Activated CD8-positive, alpha-beta memory T cell treated with anti-CD3 and anti-CD28 coated beads, Interleukin-2, amount 50 U/mL, for 4 hours (primary cell): Measurements from ENCODE around the gene C19orf73.
"Not testable (repeated sequence)": the region's sequence is repeated elsewhere in the genome, so short reads cannot be mapped to it uniquely, and the experiment has no call there.

Source experiments
- DNase-seq: peaks from one replicate; pipeline ENCODE4 v3.0.0-alpha.2; 2020

Gene C19orf73

DNA sequence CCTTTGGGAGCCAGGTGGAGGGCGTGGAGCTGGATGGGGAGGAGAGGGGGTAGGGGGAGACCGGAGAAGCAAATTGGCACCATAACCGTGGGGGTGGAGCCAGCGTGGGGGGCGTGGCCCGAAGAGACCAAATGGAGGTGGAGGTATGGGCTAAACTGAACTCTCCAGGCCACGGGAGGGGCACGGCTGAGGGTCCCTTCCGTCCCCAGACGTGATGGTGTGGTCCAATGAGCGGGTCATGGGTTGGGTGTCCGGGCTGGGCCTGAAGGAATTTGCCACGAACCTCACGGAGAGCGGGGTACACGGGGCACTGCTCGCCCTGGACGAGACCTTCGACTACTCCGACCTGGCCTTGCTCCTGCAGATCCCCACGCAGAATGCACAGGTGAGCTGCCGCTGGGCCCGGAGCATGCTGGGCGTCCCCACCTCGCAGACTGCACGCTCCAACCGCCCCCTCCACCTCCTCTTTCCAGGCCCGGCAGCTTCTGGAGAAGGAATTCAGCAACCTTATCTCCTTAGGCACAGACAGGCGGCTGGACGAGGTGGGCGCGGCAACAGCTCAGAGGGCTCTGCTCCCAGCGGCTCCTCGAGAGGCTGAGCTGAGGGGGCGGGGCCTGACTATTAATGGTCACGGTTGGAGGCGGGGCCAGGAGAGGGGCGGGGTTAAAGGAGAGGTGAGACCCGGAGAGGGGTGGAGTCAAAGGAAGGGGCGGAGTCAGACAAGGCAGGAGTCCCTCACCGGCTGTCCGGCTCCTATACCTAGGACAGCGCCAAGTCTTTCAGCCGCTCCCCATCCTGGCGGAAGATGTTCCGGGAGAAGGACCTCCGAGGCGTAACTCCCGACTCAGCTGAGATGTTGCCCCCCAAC lies 30.1 kb upstream of the C19orf73 start:
- peak; percentile 73 for DNase-seq

DNA sequence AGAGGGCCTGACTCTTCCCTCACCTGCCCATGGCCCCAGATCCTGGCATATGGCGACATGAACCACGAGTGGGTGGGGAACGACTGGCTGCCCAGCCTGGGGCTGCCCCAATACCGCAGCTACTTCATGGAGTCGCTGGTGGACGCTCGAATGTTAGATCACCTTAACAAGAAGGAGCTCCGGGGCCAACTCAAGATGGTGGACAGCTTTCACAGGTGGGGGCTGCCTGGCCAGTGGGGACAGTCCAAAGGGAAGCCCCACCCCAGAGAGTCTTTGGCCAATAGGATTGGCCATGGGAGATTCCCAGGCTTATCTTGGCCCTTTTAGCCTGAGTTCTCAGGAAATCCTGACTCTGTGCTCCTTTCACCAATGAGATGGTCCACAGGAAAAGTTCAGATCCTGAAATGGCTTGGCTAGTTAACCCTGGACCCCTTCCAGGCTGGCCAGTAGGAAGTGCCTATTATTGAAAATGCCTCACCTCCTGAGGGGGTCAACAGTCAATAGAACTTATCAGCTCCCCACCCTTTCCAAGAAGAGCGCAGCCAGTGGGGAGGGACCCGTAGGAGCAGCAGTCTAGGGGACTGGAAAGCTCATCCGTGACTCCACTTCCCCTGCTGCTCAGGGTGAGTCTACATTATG lies 29.2 kb upstream of the C19orf73 start:
- no peak for DNase-seq

DNA sequence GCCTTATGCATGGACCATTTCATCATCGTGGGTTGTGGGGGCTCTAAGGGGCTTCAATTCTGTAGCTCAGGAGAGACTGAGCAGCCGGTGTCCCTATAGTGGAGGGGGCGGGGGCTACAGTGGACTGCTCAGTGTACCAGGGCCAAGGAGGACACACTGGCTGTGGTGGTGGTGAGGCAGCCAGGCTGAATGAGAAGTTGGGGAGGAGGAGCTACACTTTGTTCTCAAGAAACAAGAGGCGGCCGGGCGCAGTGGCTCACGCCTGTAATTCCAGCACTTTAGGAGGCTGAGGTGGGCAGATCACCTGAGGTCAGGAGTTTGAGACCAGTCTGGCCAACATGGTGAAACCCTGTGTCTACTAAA lies 27.4 kb upstream of the C19orf73 start:
- not testable (repeated sequence) for DNase-seq

DNA sequence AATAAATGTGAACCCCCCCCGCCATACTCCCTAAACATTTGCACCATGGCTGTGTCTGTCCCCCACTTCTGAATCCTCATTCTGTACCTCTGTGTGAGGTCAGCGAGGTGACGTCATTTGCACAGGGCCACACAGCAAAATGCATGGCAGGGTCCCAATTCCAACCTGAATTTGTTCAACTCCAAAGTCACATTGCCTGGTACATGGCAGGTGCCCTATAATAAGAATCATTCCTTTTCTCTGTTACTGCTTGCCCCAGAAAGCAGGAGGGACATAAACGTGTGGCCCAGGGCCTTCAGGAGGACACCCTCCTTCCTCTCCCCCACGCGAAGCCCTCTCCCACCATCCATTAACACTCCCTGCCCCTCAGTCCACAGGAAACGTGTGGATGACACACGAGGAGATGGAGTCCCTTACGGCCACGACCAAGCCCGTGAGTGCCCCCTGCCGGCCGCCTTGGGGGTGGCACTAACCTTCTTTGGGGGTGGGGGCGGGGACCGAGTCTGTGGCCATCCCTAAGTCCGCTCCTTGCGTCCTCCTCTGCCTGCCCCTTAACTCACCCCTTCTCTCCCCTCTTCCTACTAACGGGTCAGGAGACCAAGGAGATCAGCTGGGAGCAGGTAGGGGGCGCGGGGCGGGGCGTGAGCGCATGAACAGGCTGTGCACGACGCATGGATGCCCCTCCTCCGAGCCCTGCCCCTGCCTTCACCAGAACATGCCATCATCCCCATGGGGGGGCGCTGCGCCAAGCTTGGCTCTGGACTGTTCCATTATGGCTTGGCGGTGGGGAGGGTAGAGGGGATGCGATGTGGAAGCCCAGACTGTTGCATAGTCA lies 26.8 kb upstream of the C19orf73 start:
- peak; percentile 79 for DNase-seq

DNA sequence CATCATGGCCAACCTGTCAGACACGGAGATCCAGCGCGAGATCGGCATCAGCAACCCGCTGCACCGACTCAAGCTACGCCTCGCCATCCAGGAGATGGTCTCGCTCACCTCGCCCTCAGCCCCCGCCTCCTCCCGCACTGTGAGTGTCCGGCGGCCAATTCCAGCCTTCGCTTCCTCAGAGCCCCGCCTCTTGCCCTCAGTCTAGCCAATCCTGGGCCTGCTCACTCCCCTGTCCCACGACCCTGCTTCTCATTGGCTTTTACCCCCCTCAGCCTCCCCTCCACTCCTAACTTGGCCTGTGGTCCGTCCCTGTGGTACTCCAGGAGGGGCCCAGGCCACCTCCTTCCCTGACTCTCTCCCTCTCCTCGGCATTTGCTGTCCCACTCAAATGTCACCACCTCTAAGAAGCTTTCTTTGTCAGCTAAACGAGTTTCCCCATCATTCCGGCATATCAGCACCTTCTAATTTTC lies 24.0 kb upstream of the C19orf73 start:
- DNase-seq = peak; percentile 58

DNA sequence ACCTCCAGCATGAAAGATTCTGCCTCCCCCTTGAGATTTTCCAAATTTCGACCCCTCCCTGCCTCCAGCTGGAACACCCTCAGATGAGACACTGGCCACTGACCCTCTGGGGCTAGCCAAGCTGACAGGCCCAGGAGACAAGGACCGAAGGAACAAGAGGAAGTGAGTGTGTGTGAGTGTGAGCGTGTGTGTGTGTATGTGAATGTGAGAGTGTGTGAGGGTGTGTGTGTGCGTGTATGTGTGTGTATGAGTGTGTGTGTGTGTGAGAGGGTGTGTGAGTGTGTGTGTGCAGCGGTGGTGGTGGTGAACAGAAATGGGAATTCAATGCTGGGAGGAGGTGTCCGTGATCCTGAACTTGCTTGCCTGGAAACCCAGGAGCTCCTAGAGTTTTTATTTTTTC lies 22.4 kb upstream of the C19orf73 start:
- no peak for DNase-seq

DNA sequence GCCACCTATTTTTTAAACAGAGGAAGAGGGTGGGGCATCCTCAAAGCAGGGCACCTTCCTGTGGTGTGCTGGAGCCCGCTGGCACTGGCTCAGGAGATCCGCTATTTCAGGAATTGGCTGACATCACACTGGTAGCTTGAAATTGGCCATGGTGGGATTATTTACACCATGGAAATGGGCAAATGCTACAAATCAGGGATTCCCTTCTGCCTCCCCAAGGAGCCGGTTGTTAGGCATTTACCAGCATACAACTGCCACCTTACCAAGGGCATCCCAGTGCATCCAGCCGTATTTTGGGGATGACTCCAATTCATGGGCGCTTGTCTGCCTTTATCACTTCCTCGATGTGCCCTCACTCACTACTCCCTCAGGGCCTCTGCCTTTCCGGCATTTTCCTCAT lies 22.0 kb upstream of the C19orf73 start:
- DNase-seq = no peak

DNA sequence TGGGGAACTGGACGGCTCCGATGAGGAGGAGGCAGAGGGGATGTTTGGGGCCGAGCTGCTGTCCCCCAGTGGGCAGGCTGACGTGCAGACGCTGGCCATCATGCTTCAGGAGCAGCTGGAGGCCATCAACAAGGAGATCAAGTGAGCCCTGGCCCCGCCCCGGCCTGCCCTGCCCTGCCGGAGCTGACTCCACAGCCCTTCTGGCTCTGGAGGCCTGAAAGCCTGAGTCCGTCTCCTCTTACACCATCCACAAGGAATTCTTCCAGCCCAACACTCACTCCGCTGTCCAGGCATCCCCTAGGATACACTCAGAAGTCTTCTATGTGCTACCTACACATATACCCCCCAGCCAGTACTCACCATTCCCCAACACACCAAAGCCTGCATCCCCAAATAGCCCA lies 17.8 kb upstream of the C19orf73 start:
- no peak for DNase-seq

DNA sequence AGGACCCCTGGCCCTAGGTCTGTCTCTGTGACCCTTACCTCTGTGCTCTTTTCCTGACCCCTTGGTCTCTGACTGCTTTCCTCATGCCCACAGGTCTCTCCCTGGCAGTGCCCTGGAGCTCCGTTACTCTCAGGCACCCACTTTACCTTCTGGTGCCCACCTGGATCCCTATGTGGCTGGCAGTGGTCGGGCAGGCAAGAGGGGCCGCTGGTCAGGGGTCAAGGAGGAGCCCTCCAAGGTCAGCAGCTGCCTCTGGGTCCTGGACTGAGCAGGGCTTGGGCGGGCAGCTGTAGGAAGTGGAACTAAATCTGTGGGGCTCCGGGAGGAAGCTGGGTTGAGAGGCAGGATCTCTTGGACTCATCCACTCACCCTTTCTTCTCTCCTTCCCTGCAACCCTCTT lies 16.7 kb upstream of the C19orf73 start:
- no peak for DNase-seq

DNA sequence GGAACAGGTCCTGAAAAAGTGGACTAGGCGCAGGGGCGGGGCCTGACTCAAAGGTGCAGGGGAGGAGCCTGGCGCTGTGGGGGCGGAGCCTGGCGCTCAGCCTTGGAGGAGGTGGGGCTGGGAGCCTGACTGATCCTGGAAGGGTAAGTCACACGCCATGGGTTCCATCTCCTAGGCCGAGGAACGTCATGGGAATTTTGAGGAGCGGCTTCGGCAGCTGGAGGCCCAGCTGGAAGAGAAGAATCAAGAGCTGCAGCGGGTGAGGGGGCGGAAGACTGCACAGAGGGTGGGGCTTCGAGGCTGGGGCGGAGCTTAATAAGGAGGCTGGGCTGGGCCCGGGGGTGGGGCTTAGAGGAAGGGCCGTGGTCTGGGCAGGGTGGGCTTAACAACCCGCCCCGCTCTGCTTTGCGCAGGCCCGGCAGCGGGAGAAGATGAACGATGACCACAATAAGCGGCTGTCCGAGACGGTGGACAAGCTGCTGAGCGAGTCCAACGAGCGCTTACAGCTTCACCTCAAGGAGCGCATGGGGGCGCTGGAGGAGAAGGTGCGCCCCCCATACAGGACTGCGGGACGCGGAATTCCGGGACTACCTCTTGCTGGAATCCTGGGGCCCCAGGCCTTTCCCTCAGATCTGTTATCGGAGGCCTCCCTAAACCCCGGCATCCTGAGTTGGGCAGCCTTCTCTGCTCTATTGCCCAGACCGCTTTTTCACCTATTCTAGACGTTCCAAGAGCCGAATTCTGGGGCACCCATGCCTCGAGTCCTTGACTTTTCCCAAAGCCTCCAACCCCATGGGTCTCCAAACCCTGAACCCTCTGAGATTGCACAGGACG lies 14.9 kb upstream of the C19orf73 start:
- DNase-seq = peak; percentile 58

DNA sequence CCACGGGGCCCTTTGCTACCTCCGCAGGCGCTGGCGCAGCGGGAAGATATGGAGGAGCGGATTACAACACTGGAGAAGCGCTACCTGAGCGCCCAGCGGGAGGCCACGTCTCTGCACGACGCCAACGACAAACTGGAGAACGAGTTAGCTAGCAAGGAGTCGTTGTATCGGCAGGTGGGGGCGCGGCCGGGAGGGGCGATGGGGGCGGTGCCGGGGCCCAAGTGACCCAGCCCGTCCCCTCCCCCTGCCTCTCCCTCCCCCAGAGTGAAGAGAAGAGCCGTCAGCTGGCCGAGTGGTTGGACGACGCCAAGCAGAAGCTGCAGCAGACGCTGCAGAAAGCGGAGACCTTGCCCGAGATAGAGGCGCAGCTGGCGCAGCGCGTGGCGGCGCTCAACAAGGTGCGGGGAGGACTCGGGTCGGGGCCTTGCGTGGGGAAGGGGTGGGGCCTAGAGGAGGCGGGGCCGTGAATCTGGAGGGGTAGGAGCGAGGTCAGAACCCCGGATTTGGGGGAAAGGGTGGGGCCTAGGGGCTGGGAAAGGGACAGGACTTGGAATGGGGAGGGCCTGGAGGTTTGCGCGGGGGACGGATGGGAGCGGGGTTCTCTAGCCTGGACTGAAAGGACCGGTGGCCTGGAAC lies 14.1 kb upstream of the C19orf73 start:
- DNase-seq = peak; percentile 46

DNA sequence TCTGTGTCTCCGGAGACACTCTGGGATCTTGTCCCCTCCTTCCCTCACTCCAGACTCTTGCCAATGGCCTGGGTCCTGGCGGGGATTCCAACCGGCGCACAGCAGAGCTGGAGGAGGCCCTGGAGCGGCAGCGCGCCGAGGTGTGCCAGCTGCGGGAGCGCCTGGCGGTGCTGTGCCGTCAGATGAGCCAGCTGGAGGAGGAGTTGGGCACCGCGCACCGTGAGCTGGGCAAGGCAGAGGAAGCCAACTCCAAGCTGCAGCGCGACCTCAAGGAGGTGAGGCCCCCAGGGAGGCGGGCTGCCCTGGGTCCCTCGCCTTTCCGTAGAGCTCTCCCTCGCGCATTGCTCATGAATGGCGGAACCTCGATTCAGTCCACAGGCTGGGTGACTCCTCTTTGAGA lies 11.4 kb upstream of the C19orf73 start:
- no peak for DNase-seq

DNA sequence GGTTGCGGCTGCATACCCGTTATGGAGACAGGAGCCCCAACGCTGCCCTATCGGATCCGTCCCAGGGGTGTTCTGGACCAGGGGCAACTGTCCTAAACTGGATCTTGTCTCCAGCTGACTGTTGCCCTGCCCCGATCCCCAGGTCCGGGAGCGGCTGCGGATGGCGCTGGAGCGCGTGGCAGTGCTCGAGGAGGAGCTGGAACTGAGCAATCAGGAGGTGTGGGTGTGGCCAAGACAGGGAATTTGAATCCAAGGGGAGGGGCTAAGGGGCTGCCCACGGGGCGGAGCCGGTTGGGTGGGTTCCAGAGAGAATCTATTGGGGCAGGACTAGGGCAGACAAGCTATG lies 10.3 kb upstream of the C19orf73 start:
- no peak for DNase-seq

DNA sequence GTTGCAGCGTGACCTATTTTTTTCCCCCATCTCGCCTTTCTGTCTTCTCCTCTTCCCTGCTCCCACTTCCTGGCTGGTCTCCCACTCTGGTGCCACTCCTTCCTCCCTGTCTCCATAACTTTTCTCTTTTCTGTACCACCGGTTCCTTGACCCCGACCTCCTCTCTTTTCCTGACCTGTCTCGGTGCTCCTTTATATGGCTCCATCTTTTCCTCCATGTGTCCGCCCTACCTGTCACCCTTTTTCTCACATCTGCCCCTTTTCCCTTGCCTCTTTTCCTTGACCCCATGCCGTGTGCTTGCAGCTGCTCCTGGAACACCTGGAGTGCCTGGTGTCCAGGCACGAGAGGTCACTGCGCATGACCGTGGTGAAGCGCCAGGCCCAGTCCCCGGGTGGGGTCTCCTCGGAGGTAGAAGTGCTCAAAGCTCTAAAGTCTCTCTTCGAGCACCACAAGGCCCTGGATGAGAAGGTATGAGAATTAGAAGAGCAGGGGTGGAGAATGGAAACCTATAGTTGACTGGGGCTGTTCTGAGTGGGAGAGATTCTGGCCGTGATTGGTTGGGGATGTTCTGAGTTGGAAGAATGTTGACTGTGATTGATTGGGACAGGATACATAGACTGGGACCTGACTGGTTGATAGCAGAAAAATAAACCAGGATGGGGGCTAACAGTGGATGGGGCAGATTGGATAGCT lies 9.7 kb upstream of the C19orf73 start:
- no peak for DNase-seq

DNA sequence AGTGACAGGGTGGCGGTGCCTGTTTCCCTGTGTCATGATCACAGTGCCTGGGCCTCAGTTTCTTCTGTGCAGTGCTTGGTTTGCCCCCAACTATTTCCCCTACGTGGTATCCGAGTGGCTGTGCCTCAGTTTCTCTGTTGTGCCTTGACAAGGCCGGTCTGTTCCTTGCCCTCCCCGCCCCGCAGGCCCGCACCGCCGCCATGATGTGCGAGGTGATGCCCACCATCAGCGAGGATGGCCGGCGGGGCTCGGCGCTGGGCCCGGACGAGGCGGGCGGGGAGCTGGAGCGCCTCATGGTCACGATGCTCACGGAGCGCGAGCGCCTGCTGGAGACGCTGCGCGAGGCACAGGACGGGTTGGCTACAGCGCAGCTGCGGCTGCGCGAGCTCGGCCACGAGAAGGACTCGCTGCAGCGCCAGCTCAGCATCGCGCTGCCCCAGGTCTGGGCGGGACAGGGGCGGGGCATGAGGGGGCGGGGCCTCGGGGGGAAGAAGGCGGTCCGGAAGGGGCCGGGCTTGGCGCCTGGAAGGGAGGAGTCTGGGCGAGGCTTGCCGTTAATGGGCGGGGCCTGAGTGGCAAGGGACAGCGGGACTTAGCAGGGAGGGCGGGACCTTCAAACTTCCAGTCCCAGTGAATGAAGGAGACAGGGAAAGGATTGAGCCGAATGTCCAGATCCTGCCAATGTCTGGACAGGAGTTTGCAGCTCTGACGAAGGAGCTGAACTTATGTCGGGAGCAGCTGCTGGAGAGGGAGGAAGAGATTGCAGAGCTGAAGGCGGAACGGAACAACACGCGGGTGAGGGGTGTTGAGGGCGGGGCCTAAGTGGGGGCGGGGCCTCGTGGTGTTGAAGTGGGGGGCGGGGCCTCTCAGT lies 9.0 kb upstream of the C19orf73 start:
- DNase-seq = peak; percentile 92

DNA sequence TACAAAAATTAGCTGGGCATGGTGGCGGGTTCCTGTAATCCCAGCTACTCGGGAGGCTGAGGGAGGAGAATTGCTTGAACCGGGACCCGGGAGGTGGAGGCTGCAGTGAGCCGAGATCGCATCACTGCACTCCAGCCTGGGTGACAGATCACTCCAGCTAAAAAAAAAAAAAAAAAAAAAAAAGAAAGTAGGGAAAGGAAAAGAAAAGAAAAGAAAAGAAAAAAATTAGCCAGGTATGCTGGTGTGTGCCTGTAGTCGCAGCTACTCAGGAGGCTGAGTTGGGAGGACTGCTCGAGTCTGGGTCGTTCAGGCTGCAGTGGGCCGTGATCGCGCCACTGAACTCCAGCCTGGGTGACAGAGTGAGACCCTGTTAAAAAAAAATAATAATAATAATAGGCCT lies 8.3 kb upstream of the C19orf73 start:
- not testable (repeated sequence) for DNase-seq

DNA sequence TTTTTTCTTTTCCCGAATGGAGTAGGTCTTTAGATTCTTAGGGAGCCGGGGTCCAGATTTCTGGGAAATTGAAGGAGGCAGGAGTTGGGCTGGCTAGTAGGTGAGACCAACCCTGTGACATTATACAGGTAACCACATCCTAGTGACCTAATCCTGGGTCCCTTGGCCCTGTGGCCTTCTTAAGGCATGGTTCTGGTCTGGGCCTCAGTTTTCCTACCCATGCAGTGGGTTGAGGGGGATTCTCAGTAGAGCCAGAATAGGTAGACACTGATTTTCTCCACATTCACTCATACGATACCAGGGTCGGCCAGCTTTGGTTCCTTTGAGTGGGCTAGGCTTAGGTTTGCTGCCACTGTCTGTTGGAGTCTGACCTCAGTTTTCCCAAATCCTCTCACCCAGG lies 7.6 kb upstream of the C19orf73 start:
- DNase-seq = no peak

DNA sequence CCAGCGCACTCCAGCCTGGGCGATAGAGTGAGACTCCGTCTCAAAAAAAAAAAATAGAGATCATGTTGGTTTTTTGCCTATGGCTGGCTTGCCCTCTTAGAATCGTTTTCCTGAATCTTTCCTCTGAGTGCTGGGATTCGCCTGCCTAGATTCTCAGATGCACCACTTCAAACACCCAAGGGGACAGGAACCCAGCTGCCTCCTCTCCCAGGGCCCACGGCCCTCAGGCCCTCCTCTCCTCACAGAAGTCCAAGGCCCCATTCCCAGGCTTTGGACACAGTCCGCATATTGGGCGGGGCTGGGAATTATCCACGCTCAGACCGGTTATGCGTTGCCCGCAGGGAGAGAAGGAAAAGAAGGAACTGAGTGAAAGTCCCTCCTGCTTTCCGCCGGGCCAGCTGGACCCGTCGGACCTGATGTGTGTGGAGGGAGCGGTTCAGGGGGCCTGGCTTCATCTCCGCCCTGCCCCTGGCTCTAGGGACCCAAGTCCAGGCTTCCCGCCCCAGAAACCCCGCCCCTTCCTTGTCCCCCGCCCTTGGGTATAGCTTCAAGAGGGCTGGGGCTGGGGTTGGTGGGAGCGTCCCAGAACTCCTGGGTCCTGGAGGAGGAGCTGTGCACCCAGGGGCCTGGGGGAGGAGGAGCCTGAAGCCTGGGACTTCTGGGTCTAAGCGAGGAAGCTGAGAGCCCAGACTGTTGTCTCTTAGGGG lies 6.2 kb upstream of the C19orf73 start:
- DNase-seq = no peak

DNA sequence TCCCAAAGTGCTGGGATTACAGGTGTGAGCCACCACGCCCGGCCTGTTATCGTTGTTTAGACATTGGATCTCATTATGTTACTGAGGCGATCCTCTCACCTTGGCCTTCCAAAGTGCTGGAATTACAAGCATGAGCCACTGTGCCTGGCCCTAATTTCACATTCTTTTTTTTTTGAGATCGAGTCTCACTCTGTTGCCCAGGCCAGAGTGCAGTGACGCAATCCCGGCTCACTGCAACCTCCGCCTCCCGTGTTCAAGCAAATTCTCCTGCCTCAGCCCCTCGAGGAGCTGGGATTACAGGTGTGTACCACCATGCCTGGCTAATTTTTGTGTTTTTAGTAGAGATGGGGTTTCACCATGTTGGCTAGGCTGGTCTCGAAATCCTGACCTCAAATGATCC lies 4.3 kb upstream of the C19orf73 start:
- DNase-seq = not testable (repeated sequence)

DNA sequence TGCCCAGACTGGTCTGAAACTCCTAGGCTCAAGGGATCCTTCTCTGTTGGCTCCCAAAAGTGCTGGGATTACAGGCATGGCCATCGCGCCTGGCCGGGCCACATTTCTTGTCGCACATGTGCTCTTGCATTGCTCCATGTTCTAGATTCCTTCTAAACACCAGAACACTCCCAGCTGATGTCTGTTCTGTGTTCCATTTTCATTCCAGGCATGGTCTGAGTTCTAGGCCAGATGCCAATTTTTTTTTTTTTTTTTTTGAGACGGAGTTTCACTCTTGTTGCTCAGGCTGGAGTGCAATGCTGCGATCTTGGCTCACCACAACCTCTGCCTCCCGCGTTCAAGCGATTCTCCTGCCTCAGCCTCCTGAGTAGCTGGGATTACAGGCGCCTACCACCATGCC lies 2.9 kb upstream of the C19orf73 start:
- not testable (repeated sequence) for DNase-seq
